ENCODE data around the gene TEC.

Gene TEC

DNA sequence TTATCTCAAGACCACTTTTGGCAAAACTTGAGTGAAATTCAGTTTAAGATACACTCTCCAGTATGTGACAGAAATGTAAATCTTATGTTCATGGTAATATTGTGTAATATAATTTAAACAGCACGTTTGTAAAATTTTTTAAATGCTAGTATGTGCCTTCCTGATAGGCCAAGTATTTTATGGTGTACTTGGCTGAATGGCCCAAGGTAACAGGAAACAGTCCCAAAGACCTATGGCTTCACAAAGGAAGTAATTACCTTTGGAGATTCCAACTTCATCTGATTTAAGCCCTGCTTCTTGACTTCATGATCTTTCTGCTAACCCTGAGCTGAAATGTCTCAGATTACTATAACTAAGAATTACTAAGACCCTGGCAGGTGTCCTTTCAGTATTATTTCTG, 20.3 kb downstream of the TEC start:
- TF ChIP-seq FOXP2 (optimal IDR thresholded peaks at IDR 0.05; ENCODE audit: borderline replicate concordance, extremely low read depth, extremely low read length, insufficient read depth) (no peak), TAF1 (IDR thresholded peaks at IDR 0.05; ENCODE audit: borderline replicate concordance, insufficient read depth, low read length) (no peak), POLR2AphosphoS5 (IDR thresholded peaks at IDR 0.05; ENCODE audit: low read depth, low read length) (no peak), SIN3A (IDR thresholded peaks at IDR 0.05; ENCODE audit: borderline replicate concordance, insufficient read depth, low read length) (no peak)
- TF ChIP-seq, protein P1, sequence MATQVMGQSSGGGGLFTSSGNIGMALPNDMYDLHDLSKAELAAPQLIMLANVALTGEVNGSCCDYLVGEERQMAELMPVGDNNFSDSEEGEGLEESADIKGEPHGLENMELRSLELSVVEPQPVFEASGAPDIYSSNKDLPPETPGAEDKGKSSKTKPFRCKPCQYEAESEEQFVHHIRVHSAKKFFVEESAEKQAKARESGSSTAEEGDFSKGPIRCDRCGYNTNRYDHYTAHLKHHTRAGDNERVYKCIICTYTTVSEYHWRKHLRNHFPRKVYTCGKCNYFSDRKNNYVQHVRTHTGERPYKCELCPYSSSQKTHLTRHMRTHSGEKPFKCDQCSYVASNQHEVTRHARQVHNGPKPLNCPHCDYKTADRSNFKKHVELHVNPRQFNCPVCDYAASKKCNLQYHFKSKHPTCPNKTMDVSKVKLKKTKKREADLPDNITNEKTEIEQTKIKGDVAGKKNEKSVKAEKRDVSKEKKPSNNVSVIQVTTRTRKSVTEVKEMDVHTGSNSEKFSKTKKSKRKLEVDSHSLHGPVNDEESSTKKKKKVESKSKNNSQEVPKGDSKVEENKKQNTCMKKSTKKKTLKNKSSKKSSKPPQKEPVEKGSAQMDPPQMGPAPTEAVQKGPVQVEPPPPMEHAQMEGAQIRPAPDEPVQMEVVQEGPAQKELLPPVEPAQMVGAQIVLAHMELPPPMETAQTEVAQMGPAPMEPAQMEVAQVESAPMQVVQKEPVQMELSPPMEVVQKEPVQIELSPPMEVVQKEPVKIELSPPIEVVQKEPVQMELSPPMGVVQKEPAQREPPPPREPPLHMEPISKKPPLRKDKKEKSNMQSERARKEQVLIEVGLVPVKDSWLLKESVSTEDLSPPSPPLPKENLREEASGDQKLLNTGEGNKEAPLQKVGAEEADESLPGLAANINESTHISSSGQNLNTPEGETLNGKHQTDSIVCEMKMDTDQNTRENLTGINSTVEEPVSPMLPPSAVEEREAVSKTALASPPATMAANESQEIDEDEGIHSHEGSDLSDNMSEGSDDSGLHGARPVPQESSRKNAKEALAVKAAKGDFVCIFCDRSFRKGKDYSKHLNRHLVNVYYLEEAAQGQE (IDR thresholded peaks at IDR 0.05; ENCODE audit: insufficient read depth in 1 of 2, low read depth in 2 of 2, low read length in 2 of 2) = no peak

GRCh38 chr4:48248559-48248953, 21.1 kb downstream of the TEC start:
- TF ChIP-seq, protein P1 (IDR thresholded peaks at IDR 0.05; ENCODE audit: insufficient read depth in 1 of 2, low read depth in 2 of 2, low read length in 2 of 2) = no peak
- TF ChIP-seq POLR2AphosphoS5 (IDR thresholded peaks at IDR 0.05; ENCODE audit: low read depth, low read length) (no peak), FOXP2 (optimal IDR thresholded peaks at IDR 0.05; ENCODE audit: borderline replicate concordance, extremely low read depth, extremely low read length, insufficient read depth) (no peak), TAF1 (IDR thresholded peaks at IDR 0.05; ENCODE audit: borderline replicate concordance, insufficient read depth, low read length) (no peak), SIN3A (IDR thresholded peaks at IDR 0.05; ENCODE audit: borderline replicate concordance, insufficient read depth, low read length) (no peak)

DNA sequence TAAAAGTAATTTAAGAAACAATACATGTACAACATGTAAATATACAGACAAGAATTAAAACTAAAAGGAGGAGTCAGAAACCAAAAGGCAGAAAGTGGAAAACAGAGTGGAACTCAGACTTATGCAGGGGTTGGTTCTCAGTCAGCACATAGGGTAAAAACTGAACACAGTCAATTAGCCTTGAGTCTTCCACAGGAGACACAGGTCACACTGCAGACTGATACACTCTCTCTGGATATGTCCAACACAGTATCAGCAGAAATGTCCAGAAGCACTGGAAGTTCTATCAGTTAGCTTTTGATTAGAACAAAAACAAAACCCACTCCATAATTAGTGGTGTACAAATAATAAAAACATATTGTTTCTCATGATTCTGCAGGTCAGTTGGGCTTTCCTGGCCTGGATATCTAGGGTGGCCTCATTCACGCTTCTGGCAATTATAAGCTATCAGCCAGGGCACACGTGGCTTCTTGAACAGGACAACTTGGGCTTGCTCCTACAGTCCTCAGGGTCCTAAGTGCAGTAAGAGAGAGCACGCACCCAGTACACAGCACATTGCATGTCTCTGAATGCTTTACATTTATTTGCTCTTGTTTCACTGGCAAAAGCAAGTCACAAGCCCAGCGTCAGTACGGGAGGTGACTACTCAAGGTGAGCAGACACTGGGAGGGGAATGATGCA, 21.6 kb downstream of the TEC start:
- TF ChIP-seq SIN3A (IDR thresholded peaks at IDR 0.05; ENCODE audit: borderline replicate concordance, insufficient read depth, low read length) (no peak), FOXP2 (optimal IDR thresholded peaks at IDR 0.05; ENCODE audit: borderline replicate concordance, extremely low read depth, extremely low read length, insufficient read depth) (no peak), TAF1 (IDR thresholded peaks at IDR 0.05; ENCODE audit: borderline replicate concordance, insufficient read depth, low read length) (no peak), POLR2AphosphoS5 (IDR thresholded peaks at IDR 0.05; ENCODE audit: low read depth, low read length) (no peak)
- TF ChIP-seq, protein P1 (IDR thresholded peaks at IDR 0.05; ENCODE audit: insufficient read depth in 1 of 2, low read depth in 2 of 2, low read length in 2 of 2) = no peak

GRCh38 chr4:48247142-48247877, 22.3 kb downstream of the TEC start:
- no peak for TF ChIP-seq FOXP2 (optimal IDR thresholded peaks at IDR 0.05; ENCODE audit: borderline replicate concordance, extremely low read depth, extremely low read length, insufficient read depth)
- no peak for TF ChIP-seq POLR2AphosphoS5 (IDR thresholded peaks at IDR 0.05; ENCODE audit: low read depth, low read length)
- no peak for TF ChIP-seq TAF1 (IDR thresholded peaks at IDR 0.05; ENCODE audit: borderline replicate concordance, insufficient read depth, low read length)

DNA sequence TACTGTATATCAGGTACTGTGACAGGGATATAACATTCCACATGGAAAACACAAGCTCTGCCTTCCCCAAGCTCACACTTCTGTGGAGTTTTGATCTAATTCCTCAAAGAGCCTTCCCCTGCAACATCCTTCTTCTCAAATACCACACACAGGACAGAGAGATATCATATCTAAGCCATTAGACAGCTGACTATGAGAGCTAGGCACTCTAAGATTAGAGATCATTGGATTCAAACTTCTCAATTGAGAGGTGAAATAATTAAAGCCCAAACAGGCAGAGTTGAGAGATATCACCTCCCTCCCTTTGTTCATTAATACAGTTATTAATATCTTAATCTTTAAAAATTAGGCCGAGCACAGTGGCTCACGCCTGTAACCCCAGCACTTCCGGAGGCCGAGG, 25.0 kb downstream of the TEC start:
- TF ChIP-seq TAF1 (IDR thresholded peaks at IDR 0.05; ENCODE audit: borderline replicate concordance, insufficient read depth, low read length) (no peak), FOXP2 (optimal IDR thresholded peaks at IDR 0.05; ENCODE audit: borderline replicate concordance, extremely low read depth, extremely low read length, insufficient read depth) (no peak), POLR2AphosphoS5 (IDR thresholded peaks at IDR 0.05; ENCODE audit: low read depth, low read length) (no peak), SIN3A (IDR thresholded peaks at IDR 0.05; ENCODE audit: borderline replicate concordance, insufficient read depth, low read length) (no peak)
- TF ChIP-seq, protein P1 (IDR thresholded peaks at IDR 0.05; ENCODE audit: insufficient read depth in 1 of 2, low read depth in 2 of 2, low read length in 2 of 2) = no peak
